GM18502 (cell line): ENCODE measurements around the gene MMP15.

Source experiments
- ATAC-seq: cut with Tn5 transposase; IDR thresholded peaks from one replicate; pipeline ENCODE4 v1.9.1; 2021; ENCODE audit warnings: mild to moderate bottlenecking; ENCODE audit not compliant: unreplicated experiment, poor library complexity

The MMP15 gene

GRCh38 chr16:58013201-58013956, 12.2 kb upstream of the MMP15 start:
- no peak for ATAC-seq

GRCh38 chr16:58016840-58017446, 8.6 kb upstream of the MMP15 start:
- no peak for ATAC-seq

GRCh38 chr16:58018803-58019202, 6.8 kb upstream of the MMP15 start:
- ATAC-seq: no peak

- ATAC-seq: no peak
Observed at GRCh38 chr16:58019866-58020538, 5.6 kb upstream of the MMP15 start.

GRCh38 chr16:58020628-58021521, 4.7 kb upstream of the MMP15 start:
- no peak for ATAC-seq

- no peak for ATAC-seq
Observed at GRCh38 chr16:58021661-58022551, 3.6 kb upstream of the MMP15 start.

- no peak for ATAC-seq
Observed at GRCh38 chr16:58022601-58023371, 2.8 kb upstream of the MMP15 start.

- ATAC-seq: no peak
Observed at GRCh38 chr16:58024486-58025350, 836 bp upstream of the MMP15 start.

- peak; percentile 27 for ATAC-seq
Observed at GRCh38 chr16:58026139-58026704, 668 bp downstream of the MMP15 start.

GRCh38 chr16:58026705-58027160, 1.2 kb downstream of the MMP15 start:
- ATAC-seq: no peak

GRCh38 chr16:58027161-58027915, 1.8 kb downstream of the MMP15 start:
- ATAC-seq: no peak

GRCh38 chr16:58027916-58028455, 2.4 kb downstream of the MMP15 start:
- no peak for ATAC-seq

- no peak for ATAC-seq
Observed at GRCh38 chr16:58028541-58029070, 3.1 kb downstream of the MMP15 start.

- no peak for ATAC-seq
Observed at GRCh38 chr16:58029410-58029809, 3.9 kb downstream of the MMP15 start.

- ATAC-seq: no peak
Observed at GRCh38 chr16:58030136-58030840, 4.7 kb downstream of the MMP15 start.
